AG10803 (cell line): ENCODE data around the gene FARS2.

Experiments used
- DNase-seq: peaks from one replicate; pipeline ENCODE4 v3.0.0; 2010; ENCODE audit warnings: low read depth
- H3K4me3 ChIP-seq: 2 replicates; pipeline ENCODE4 v1.5.1; 2011; ENCODE audit warnings: mild to moderate bottlenecking, low read length, control low read depth
- CTCF ChIP-seq: conservative IDR thresholded peaks from 2 replicates; pipeline ENCODE4 v1.5.1; 2011; ENCODE audit warnings: mild to moderate bottlenecking, low read length, control low read depth, inconsistent platforms

The FARS2 gene

DNA sequence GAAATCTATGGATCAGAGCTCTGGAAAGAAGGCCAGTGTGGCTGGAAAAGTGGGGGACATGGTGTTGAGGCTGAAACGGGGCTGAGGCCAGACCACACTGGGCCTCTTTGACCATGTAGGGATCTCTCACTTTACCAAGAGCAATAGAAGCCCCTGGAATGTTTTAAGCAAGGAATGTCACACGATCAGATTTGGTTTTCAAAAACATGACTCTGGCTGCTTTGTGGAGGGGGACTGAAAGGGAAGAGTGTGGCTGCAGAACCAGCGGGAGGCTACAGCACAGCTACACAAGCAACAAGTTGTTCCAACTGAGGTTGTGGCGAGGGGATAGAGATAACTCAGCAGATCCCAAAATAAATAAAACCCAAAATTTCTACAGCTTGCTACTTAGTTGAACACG is 399.5 kb downstream of the FARS2 start:
- DNase-seq, result no peak
- TF ChIP-seq CTCF, result no peak
- H3K4me3 ChIP-seq, result no peak overlapping the region

GRCh38 chr6:5662797-5663196 is 401.5 kb downstream of the FARS2 start:
- no peak for DNase-seq
- TF ChIP-seq CTCF, result no peak
- no peak overlapping the region for H3K4me3 ChIP-seq

- H3K4me3 ChIP-seq, result no peak overlapping the region
- TF ChIP-seq CTCF, result no peak
- DNase-seq, result no peak
These were observed 401.9 kb downstream of the FARS2 start for GRCh38 chr6:5663259-5663658.

GRCh38 chr6:5663739-5664138 is 402.4 kb downstream of the FARS2 start:
- no peak for TF ChIP-seq CTCF
- H3K4me3 ChIP-seq, result no peak overlapping the region
- DNase-seq, result no peak

DNA sequence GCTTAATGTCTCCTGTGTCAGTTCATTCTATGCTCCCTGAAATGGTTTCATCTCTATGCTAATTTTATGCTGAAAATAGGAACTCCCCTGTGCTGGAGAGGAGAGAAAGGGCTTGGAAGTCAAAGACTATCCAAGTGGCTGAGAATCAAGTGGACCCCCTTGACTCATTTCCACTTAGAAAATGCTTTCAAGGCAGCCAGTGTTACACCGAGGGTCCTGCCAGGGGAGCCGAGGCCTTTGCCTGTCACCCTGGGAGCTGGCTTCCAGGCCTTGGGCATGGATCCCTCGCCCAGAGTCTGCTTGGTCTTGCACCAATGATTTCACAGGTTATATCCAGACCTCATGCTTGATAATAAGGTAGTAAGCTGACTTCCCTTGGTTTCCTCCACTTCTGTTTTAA is 402.8 kb downstream of the FARS2 start:
- H3K4me3 ChIP-seq, result no peak overlapping the region
- no peak for DNase-seq
- no peak for TF ChIP-seq CTCF

- TF ChIP-seq CTCF, result no peak
- DNase-seq, result no peak
- no peak overlapping the region for H3K4me3 ChIP-seq
These were observed 403.9 kb downstream of the FARS2 start for GRCh38 chr6:5665173-5665572.

DNA sequence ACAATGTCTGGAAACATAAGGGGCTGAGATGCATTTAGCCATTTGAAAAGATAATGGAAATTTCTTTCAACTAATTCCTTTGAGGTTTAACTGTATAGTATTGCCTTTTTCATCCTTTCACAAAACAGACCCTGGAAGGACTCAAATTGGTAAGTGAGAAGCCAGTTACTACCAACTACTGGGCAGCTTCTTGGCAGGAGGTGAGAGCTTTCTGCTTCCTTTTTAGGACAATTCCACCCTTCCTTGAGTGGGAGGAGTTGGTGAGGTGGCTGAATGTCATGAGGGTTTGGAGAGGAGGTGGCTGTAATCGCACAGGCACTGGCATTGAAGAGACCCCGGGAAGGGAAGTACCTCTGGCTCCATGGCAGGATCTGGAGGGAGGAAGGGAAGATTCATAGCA is 404.4 kb downstream of the FARS2 start:
- DNase-seq, result no peak
- no peak overlapping the region for H3K4me3 ChIP-seq
- TF ChIP-seq CTCF, result no peak
